HG03039 (cell line): ENCODE results near the gene ISG20L2.
A peak's percentile ranks its signal among the peaks of the same experiment; 100 is the strongest.
"Not testable (repeated sequence)": the region's sequence is repeated elsewhere in the genome, so short reads cannot be mapped to it uniquely, and the experiment has no call there.

Source experiments
- ATAC-seq: cut with Tn5 transposase; IDR thresholded peaks from one replicate; pipeline ENCODE4 v1.9.1; 2021; ENCODE audit warnings: mild to moderate bottlenecking, moderate library complexity; ENCODE audit not compliant: unreplicated experiment

The ISG20L2 gene, protein sequence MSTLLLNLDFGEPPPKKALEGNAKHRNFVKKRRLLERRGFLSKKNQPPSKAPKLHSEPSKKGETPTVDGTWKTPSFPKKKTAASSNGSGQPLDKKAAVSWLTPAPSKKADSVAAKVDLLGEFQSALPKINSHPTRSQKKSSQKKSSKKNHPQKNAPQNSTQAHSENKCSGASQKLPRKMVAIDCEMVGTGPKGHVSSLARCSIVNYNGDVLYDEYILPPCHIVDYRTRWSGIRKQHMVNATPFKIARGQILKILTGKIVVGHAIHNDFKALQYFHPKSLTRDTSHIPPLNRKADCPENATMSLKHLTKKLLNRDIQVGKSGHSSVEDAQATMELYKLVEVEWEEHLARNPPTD

DNA sequence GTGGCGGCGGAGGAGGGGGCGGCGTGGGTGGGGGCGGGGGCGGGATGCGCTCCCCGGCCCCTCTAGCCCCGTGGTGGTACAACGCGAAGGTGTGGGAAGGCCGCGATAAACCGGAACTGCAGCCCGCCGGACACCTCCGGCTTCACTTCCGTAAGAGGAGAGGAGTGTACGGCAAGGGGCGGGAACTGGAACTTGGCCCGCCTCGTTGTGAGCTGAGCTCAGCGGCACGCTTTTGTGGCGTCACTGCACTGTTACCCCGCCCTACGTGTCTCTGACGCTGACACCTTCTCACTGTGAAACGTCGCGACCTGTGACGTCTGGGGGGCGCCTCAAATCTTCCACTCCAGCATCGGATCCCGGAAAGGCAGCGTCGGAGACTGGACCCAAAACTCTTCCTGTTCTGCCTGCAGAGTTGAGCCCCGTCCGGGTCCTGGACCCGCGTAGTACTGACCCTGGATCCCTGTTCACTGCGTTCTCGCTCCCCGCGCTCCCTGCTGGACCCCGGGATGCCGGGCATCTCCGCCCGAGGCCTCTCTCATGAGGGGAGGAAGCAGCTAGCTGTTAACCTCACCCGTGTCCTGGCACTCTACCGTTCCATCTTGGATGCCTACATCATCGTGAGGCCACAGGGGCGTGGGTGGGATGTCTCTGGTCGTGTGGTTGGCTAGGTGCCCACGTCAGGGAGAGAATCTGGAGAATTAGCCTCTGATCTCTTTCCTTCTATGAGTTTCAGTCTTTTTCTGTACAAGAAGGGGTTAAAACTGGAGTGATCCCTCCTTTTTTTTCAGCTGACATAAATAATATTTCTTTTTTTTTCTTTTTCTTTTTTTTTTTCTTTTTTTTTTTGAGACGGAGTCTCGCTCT is at the start of gene ISG20L2:
Gene ISG20L2, minus strand, starts transcription at position 168 of the 864 bp plus-strand sequence. CDS start 1,114 bp downstream, outside the sequence.
- peak; percentile 77 for ATAC-seq

DNA sequence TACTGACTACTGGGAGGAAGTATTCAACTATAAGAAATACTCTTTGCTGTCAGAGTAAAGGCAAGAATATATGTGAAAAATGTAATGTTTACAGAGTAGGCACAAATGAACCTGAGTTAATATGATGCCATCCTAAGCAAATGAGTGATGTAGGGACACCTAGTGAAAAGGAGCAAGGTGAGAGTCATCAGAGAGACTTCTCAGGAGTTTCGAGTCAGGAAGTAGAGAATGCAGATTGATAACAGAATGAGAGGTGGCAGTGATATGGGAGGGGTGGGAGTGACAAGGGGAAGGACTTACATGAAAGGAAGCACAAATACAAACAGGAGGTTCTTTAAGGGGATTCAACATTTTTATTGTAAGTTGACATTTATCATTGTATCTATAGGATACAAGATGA is 49.0 kb upstream of the ISG20L2 start:
- ATAC-seq: no peak

DNA sequence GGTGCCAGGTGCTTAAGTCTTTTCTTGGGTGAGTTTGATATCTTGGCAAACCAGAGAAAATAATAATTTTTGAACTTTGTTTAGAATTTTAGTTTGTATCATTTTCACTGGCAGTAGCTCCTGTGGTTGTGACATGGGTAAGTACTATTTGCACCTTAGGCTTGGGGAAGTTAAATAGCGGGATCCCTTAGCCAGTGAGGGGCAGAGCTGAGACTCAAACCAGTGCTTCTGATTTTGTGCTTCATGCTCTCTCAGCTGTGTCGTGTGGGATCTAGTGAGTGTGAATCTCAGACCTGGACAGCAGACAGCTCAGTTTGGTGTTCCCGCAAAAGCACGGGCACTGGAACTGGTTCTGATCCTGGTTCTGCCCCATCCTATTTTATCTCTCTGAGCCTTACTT is 48.4 kb upstream of the ISG20L2 start:
- no peak for ATAC-seq

DNA sequence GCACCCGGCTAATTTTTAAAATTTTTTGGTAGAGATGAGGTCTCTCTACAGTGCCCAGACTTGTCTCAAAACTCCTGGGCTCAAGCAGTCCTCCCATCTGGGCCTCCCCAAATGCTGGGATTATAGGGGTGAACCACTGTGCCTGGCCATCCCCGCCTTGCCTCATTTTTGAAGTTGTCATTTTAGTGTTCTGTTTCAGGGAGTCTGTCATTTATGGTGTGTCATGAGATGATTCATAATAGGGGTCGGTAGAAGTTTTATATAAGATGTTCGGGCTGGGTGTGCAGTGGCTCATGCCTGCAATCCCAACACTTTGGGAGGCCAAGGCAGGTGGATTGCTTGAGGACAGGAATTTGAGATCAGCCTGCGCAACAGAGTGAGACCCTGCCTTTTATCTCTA is 47.2 kb upstream of the ISG20L2 start:
- ATAC-seq: no peak

DNA sequence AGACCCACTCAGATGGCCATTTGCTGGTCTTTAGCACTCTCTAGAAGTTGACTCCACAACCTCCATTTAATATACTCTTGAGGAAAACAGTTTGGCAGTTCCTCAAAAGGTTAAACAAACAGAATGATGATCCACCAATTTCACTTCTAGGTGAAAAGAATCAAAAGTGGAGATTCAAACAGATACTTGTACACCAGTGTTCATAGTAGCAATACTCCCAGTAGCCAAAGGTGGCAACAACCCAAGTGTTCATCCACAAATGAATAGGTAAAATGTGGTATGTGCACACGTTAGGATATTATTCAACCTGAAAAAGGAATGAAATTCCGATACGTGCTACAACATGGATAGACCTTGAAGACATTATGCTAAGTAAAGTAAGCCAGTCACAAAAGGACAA is 45.0 kb upstream of the ISG20L2 start:
- ATAC-seq: no peak

DNA sequence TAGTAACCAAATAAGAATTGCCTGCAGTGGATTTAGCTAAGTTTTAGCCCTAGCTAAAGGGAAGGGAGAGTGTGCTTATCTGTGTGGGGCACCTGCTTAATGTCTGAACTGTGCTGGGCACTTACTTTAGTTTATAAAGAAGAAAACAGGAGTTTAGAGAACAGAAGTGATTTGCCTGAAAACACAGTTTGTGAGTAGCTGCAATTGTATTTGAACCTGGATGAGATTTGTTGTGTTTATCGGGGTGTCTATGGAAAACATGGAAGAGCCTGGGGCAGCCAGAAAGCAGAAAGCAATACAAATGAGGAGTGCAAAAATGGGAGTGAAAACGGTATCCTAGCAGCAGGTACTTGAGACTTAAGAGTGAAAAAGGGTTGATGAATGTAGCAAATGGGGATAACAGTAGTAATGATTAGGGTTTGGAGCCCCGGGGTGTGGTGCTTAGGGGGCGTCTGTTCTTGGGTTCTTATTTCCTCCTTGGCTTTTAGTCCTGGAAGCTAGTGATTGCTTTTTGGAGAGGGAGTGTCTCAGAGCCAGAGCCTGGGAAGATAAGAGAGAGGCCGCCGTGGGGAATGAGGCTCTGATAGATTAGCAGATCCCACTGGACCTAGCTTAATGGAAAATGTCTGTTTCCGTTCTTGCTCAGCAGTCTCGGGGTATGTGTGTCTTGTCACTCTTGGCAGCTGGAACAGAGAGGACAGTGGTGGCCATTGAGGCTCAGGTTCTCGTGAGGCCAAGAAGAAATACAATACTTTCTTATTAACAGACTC is 44.3 kb upstream of the ISG20L2 start:
- no peak for ATAC-seq

DNA sequence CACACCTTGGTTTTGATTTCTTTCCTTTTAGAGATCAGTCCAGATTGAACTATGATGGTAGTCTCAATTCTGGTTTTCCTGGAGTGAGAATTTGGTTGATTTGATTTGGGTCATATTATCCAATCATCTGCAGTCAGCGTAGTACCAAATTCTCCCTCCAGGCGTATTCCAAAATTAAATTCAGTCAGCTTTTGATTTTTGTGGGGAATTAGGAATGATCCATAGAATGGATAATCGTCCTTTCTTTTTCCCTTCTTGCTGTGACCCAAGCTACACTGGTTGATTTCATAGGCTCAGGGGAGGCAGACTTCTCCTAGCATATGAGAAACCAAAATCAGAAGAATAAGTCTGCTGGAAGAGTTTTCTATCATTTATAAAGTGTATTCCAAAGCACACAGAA is 43.7 kb upstream of the ISG20L2 start:
- ATAC-seq: no peak

DNA sequence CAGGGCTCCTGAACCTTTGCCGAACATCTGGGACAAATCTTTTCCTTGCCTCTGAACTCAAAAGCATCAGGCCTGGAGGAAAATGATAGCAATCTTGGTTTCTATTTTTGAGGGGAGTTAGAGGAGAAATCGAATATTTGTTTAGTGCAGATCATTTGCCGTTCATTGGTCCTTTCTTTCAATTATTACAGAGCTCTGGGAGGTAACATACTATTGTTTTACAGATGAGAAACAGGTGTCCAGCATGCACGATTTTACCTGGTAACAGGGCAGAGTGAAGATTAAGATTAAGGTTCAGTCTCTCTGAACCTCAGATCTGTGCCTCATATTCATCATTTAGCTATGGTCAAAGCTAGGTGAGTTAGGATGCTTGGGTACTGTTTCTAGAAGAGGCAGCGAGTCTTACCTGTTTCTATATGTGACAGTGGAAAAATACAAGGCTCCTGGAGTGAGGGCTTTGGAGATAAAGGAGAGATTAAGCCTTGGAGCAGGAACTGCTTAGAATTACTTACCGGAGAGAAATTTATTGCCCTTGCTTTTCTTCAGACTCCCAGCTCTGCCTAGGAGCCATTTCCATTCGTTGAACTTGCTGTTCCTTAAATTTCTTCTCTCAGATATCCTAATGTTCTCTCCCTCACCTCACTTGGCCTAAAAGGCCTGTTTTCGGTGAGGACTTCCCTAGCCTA is 40.2 kb upstream of the ISG20L2 start:
- no peak for ATAC-seq

DNA sequence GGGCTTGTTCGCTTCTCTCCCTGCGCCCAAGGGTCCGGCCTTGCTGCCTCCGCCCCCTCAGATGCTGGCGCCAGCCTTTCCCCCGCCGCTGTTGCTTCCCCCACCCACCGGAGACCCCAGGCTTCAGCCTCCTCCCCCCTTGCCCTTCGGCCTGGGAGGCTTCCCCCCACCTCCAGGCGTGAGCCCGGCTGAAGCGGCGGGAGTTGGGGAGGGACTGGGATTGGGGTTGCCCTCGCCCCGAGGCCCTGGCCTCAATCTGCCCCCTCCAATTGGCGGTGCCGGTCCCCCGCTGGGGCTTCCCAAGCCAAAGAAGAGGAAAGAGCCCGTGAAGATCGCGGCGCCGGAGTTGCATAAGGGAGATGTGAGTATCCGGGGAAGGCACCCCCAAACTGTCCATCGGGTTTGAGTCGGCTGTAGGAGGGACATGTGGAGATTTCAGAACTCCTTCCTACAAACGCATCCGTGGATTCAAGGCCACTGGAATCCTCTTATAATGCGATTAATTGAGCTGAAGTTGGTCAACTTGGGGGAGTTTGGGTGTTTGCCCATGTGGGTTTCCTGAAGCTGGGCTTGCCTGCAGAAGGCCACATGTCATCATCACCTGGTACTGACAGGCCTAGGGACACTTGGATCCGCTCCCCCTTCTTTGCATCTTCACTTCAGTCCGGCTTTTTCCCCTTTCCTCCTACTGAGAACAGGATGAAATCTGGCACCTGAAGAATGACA is 39.5 kb upstream of the ISG20L2 start:
- no peak for ATAC-seq

DNA sequence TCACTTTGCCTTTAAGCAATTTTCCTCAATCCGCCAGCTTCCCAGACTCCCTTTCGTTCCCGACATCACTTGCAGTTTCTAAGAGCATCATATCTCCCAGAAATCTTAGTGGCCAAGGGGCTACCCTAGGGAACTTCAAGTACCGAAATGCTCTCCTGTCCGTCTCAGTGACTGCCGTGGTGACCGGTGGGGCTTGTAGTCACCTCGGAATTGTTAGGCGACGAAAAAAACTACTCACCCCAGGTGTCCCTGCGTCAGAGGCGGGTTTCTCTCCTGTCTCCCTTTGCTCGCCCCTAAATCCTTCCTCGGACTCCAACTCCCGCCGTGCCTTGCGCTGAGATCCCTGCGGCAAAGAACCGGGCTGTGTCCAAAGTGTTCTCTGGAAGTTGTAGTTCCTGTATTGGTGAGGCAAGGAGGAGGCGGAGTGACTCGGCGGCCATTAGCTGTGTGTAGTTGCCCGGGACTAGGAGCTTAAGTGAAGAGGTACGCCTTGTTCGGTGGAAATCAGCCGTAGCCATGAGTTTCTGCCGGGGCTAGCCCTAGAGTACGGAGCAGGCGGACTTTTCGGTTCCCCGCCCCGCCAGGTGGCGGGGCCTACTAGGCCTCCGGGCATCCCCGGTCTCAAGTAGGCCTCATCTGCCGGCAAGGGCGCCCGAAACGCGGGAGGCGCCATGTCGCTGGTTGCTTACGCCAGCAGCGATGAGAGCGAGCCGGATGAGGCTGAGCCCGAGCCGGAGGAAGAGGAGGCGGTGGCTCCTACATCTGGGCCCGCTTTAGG is 38.7 kb upstream of the ISG20L2 start, which contains the start of gene PRCC:
Gene PRCC, plus strand, starts transcription at position 435 of the 778 bp plus-strand sequence. Its CDS starts 237 bp downstream, at position 672.
- peak; percentile 86 for ATAC-seq

DNA sequence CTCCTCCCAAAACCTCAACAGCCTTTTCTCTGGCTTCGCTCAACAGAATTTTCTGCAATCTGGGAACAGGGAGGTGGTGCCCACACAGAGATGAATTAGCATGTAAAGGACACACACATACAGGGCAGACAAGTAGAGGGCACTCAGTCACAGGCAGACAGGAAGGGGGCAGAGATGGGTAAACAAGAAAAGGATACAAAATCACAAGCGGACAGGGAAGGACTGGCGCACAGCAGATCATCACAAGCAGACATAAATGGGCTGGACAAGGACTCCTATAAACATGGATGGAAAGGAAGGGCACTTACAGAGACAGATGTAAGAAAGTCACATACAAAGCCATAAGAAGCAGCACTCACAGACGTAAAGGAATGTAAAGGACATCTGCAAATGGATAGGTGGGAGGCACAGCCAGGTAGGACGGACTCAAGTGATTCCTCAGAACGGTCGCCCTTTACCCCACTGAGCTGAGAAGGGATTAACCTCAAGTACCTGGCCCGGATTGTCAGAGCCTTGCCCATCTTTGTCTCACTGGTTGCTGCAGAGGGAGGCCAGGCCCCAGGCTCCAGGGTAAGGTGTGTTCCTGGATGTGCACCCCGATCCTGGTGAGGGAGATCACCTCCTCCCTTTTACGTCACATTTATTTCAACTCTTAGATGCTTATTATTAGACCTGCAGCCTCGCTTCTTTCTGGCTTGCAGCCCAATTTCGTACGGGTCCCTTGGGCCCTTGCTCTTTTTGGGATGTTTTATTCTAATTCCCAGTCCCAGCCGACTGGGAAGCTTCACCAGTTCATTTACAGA is 37.9 kb upstream of the ISG20L2 start:
- ATAC-seq: peak; percentile 6

DNA sequence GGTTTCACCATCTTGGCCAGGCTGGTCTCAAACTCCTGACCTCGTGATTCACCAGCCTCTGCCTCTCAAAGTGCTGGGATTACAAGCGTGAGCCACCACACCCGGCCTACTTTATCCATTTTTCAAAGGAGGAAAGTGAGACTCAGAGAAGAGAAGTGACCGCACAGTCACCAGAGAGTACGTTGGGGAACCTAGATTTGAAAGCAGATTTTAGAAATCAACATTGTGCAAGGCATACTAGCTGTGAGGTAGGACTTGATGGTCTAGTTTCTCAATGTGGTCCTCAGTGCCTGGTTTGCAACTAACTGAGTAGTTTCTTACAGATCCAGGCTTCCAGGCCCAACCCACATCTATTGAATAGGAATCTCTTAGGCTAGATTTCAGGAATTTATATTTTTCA is 37.1 kb upstream of the ISG20L2 start:
- no peak for ATAC-seq

DNA sequence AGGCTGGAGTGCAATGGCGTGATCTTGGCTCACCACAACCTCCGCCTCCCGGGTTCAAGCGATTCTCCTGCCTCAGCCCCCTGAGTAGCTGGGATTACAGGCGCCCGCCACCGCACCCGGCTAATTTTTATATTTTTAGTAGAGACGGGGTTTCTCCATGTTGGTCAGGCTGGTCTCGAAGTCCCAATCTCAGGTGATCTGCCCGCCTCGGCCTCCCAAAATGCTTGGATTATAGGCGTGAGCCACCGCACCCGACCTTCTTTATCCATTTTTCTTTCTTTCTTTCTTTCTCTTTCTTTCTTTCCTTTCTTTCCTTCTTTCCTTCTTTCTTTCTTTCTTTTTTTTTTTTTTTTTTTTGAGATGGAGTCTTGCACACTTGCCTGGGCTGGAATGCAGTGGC is 36.6 kb upstream of the ISG20L2 start:
- ATAC-seq: not testable (repeated sequence)

DNA sequence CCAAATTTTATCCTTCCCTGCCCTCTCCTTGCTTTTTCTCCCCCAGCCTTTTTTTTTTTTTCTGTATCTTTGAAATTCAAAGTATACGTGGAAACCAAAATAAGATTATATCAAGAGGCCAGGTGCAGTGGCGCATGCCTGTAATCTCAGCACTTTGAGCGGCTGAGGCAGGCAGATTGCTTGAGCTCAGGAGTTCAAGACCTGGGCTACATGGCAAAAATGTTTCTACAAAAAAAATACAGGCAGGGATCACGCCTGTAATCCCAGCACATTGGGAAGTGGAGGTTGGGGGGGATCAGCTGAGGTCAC is 32.2 kb upstream of the ISG20L2 start:
- no peak for ATAC-seq

DNA sequence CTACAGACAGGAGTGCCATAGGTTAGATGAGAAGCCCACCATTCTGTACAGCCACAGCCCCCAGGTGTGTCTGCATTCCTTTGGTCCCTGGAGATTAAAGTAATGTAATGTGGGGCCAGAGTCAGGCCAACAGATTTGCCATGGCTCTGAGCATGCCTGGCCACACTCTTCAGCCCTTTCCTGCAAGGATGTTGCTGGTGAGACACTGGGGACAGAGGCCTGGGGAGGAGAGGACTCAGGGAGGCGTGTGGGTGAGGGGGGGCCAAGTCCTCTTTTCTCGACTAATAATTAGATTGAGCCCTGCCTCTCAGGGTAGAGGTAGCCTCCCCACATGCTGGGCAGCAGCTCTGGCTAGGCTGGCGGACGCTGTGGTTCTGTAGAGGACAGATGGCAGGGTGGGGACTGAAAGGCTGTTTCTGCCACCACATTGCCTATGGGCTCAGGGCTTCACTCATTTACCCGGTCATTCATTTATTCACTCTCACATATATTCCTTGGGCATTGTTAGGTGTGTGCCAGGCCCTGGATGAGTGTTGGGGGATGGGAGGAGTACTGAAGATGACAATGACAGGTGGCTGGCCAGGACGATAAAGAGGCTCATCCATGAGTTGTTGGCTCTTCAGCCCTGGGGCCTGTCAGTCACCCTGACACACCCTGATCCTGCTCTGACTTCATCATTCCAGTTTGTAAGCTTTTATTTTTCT is 31.7 kb upstream of the ISG20L2 start:
- ATAC-seq: no peak

DNA sequence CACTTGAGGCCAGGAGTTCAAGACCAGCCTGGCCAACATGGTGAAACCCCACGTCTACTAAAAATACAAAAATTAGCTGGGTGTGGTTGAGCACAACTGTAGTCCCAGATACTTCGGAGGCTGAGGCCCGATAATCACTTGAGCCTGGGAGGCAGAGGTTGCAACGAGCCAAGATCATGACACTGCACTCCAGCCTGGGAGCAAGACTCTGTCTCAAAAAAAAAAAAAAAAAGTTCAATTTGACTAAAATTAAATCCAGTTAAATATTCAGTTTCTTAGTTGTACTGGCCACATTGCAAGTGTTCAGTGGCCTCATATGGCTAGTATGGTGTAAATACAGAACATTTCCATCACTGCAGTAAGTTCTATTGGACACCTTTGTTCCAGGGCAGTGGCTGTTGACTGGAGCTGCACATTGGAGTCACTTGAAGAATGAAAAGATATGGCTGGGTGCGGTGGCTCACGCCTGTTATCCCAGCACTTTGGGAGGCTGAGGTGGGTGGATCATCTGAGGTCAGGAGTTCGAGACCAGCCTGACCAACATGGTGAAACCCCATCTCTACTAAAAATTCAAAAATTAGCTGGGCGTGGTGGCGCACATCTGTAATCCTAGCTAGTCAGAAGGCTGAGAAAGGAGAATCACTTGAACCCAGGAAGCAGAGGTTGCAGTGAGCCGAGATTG is 29.1 kb upstream of the ISG20L2 start:
- ATAC-seq: not testable (repeated sequence)

DNA sequence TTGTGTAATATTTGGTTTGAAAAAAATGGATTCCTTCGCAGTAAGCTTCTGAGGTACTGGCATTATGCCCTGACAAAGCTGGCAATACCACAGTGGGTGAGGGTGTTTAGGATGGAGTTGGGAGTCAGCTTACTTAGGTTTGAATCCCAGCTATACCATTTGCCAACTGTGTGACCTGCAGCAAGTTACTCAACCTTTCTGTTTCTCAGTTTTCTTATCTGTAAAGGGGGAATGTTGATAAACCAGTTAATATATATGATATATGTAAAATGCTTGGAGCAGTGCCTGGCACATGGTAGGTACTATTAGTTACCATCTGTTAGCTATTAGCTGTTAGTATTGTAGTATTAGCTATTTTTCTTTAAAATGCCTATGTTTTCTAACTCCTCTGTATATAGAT is 27.8 kb upstream of the ISG20L2 start:
- no peak for ATAC-seq
